Heart left ventricle (tissue), 13 donors: ENCODE data around the gene PRR5L.

ENCODE experiments used
- CTCF ChIP-seq, 12 donors: fragments of 200-600 bp; sonication (generic) in 4 of 12; IDR thresholded peaks; one replicate each; pipeline versions ENCODE4 v1.5.0 to v1.8.0; 2018 to 2022; ENCODE audit warnings: antibody characterized with exemption in 12 of 12, mild to moderate bottlenecking in 5 of 12
- POLR2A ChIP-seq, 2 donors: fragments of 450-650 bp; IDR thresholded peaks; one replicate each; pipeline ENCODE4 v1.6.1; 2017; ENCODE audit warnings: antibody characterized with exemption in 2 of 2, mild to moderate bottlenecking in 2 of 2, moderate library complexity in 2 of 2
- donor health status: ischemic (EF 13 %, LVEDD 7.1; RV severe dilation, severe dysfunction).
- donor health status: DM: no; HTN: yes; CAD: no.
- donor health status: DM: no; HTN: no; CAD: no.
- donor health status: ischemic (EF 25% LVEDD 6.9; RV normal size, moderate dysfunction).
- donor health status: ischemic (EF 25% LVEDD 5.7; RV mildly dilated, moderate dysfunction).
- donor health status: ischemic (EF 35%, LVEDD 5.7; RV mildly dilated, moderate dysfunction).
- donor health status: nonischemic (EF 11% LVEDD 7.7; RV severe dilation, severe dysfunction).
- donor health status: DM: yes; HTN: yes; CAD: no.
- donor health status: PGD.
- donor health status: ischemic (EF 29% LVEDD 5.4; RV normal size, mild dysfunction).
- donor health status: nonischemic (EF 23%, LVEDD 6.1; RV moderate dilation, normal function).

- TF ChIP-seq POLR2A (IDR thresholded peaks at IDR 0.05): no peak
- no peak for TF ChIP-seq CTCF (IDR thresholded peaks at IDR 0.05)
These were observed 145.6 kb downstream of the PRR5L start for GRCh38 chr11:36441610-36442208.
